Stimulated activated CD4-positive, alpha-beta T cell treated with anti-CD3 and anti-CD28 coated beads, Interleukin-12 subunit alpha, Interleukin-12 subunit beta, amount 100 ng/mL, for 4 hours (primary cell): ENCODE data around the gene RGS6.

ENCODE experiments used
- DNase-seq: peaks from one replicate; pipeline ENCODE4 v3.0.0-alpha.2; 2020

The RGS6 gene

GRCh38 chr14:72562300-72562699, 630.1 kb downstream of the RGS6 start:
- no peak for DNase-seq

- DNase-seq = no peak
These were observed 631.4 kb downstream of the RGS6 start for GRCh38 chr14:72563676-72564075.

GRCh38 chr14:72565149-72565559, 632.9 kb downstream of the RGS6 start:
- DNase-seq = no peak

GRCh38 chr14:72565917-72566316, 633.7 kb downstream of the RGS6 start:
- DNase-seq = no peak

GRCh38 chr14:72567226-72567625, 635.0 kb downstream of the RGS6 start:
- DNase-seq = no peak

- DNase-seq = no peak
These were observed 636.2 kb downstream of the RGS6 start for GRCh38 chr14:72568296-72568992.

- DNase-seq = no peak
These were observed 641.6 kb downstream of the RGS6 start for GRCh38 chr14:72573725-72574417.

GRCh38 chr14:72574715-72575114, 642.5 kb downstream of the RGS6 start:
- DNase-seq = no peak

- no peak for DNase-seq
These were observed 644.0 kb downstream of the RGS6 start for GRCh38 chr14:72576258-72576657.

- no peak for DNase-seq
These were observed 645.3 kb downstream of the RGS6 start for GRCh38 chr14:72577521-72577920.

GRCh38 chr14:72578514-72578913, 646.3 kb downstream of the RGS6 start:
- no peak for DNase-seq

GRCh38 chr14:72582582-72582981, 650.4 kb downstream of the RGS6 start:
- no peak for DNase-seq

GRCh38 chr14:72583316-72584272, 651.4 kb downstream of the RGS6 start:
- no peak for DNase-seq

- DNase-seq = no peak
These were observed 656.3 kb downstream of the RGS6 start for GRCh38 chr14:72588521-72588920.

GRCh38 chr14:72589652-72590051, 657.4 kb downstream of the RGS6 start:
- DNase-seq = no peak

- DNase-seq = no peak
These were observed 658.3 kb downstream of the RGS6 start for GRCh38 chr14:72590577-72590976.

GRCh38 chr14:72591391-72591790, 659.2 kb downstream of the RGS6 start:
- DNase-seq = no peak

GRCh38 chr14:72594099-72594901, 662.1 kb downstream of the RGS6 start:
- DNase-seq = no peak

GRCh38 chr14:72595152-72595862, 663.1 kb downstream of the RGS6 start:
- no peak for DNase-seq

GRCh38 chr14:72597252-72598233, 665.3 kb downstream of the RGS6 start:
- no peak for DNase-seq

GRCh38 chr14:72598306-72598705, 666.1 kb downstream of the RGS6 start:
- DNase-seq = no peak
